HG03575 (cell line): Measurements from ENCODE around the gene CCDC30.
"Not testable (repeated sequence)": the region's sequence is repeated elsewhere in the genome, so short reads cannot be mapped to it uniquely, and the experiment has no call there.

Experiments
- ATAC-seq: cut with Tn5 transposase; IDR thresholded peaks from one replicate; pipeline ENCODE4 v1.9.1; 2021; ENCODE audit not compliant: unreplicated experiment, insufficient number of reproducible peaks, low FRiP score; ENCODE audit errors: extremely low read depth

The CCDC30 gene

DNA sequence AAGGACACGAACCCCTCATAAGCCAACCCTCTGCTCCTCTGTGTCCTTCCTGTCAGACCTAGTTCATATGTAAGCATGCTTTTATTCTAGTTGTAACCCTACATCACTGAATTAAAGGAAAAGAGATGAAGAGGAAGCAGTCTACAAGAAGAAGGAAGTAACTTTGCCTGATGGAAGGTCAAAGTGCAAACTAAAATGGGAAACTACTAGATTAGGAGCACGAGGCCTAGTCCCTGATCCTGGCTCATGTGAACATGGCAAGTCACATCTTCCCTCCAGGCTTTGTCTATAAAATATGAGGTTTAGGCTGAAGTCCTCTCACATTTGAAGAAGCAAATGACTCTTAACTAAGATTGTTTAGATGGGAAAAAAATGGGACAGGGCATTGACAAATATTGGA lies 20.4 kb upstream of the CCDC30 start:
- no peak for ATAC-seq

DNA sequence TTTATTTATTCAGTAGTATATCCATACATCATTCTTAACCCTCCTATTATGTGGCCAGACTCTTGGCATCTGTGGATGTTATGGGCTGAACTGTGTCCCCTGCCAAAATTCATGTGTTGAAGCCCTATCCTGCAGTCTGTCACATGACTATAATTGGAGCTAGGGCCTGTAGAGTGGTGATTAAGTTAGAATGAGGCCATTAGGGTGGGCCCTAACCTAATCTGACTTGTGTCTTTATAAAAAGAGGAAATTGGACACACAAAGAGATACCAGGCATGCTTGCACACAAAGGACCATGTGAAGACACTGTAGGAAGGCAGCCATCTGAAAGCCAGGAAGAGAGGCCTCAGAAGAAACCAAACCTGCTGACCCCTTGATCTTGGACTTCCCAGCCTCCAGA lies 13.8 kb upstream of the CCDC30 start:
- ATAC-seq, result no peak

DNA sequence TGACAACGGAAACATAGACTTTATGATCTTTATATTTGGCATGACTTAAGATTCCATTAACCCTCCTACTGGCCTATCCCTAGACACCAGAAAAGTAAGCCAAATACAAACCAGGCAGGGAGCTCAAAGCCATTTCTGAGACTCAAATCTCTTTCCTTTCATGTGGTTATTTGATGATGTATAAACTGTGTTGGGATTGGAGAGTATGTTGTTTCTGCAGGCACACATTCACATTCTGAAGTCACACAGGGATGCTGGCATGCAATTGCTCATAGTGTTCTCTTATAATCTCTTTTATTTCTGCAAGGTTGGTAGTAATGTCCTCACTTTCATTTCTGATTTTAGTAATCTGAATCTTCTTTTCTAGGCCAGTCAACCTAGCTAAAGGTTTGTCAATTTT lies 13.0 kb upstream of the CCDC30 start:
- ATAC-seq, result no peak

DNA sequence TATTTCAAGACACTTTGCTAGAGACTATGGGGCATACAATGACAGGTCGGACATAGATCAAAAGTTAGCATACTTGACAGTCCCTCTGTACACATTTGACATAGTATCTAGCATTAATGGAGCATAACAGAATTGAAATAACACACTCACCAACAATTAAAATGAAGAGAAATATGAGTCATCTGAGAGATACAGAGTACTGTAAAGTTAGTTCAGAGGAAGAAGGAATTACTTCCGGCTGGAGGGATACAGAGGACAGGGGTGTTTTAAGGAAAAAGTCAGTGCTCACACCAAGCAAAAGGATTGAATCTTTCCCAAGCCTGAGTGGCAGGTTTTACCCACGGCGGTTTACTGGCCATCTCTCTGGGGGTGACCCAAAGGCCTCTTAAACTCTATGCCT lies 9.7 kb upstream of the CCDC30 start:
- ATAC-seq, result no peak

DNA sequence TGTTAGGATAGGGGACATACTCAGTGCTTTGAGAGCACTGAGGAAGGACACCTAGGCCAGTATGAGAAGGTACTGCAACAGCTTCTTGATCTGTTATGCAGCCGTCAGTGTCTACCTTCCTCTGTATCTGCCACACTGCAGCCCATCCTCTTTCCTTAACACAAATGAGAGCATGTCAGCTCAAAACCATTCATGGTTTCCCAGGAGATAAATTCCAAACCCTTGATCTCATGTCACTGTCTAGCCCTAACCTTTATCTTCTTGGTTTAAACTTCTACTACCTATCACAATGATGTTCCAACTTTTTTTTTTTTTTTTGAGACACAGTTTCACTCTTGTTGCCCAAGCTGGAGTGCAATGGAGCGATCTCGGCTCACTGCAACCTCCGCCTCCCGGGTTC lies 8.7 kb upstream of the CCDC30 start:
- ATAC-seq, result no peak

DNA sequence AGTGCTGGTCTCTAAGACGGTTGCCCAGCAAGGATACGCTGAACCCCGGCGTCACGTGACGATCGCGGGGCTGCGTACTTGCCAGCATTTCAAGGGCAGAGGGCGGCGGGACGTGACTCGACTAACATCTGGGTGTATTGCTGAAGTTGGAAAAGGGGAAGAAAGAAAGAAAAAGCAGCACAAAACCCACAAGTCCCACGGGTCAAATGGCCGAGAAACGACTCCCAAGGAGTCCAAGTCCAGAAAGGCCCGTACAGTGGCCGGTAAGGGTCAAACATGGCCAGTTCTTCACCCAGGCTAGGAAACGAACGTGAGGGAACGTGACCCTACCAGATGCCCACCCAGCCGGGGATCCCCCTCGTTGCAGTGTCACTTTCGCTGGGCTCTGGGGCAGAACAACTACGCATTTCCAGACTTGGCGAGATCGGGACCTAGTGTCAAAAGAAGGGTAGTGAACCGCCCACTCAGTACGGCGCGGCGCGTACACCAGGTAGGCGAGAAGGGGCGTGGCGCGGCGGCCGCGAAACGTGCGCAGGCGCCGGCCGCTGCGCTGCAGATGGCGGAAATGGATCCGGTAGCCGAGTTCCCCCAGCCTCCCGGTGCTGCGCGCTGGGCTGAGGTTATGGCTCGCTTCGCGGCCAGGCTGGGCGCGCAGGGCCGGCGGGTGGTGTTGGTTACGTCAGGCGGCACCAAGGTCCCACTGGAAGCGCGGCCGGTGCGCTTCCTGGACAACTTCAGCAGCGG lies 6.9 kb upstream of the CCDC30 start, which contains the start of the genes PPCS and ZMYND12:
Gene PPCS (plus strand): TSS at position 534 of the 744 bp plus-strand sequence. CDS start 23 bp downstream, at position 557.
Gene ZMYND12 (minus strand): TSS at position 13 of the 744 bp plus-strand sequence. CDS start 25 bp downstream, outside the sequence.
- ATAC-seq, result no peak

DNA sequence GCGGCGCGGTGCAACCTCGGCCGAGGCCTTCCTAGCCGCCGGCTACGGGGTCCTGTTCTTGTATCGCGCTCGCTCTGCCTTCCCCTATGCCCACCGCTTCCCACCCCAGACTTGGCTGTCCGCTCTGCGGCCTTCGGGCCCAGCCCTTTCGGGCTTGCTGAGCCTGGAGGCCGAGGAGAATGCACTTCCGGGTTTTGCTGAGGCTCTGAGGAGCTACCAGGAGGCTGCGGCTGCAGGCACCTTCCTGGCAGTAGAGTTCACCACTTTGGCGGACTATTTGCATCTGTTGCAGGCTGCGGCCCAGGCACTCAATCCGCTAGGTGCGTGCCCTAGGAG lies 6.4 kb upstream of the CCDC30 start:
- ATAC-seq, result no peak

DNA sequence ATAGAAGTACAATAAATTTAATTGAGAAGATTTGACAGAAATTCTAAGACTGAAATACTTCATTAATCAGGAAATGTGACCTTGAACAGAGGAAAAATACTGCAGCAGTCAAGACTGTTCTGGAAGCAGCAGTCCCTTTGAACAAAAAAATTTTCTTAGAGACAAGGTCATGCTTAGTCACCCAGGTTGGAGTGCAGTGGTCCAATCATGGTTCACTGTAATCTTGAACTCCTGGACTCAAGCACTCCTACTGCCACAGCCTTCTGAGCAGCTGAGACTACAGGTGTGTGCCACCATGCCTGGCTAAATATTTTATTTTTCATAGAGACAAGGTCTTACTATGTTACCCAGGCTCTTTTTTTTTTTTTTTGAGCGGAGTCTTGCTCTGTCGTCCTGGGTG lies 1.9 kb upstream of the CCDC30 start:
- ATAC-seq, result no peak

DNA sequence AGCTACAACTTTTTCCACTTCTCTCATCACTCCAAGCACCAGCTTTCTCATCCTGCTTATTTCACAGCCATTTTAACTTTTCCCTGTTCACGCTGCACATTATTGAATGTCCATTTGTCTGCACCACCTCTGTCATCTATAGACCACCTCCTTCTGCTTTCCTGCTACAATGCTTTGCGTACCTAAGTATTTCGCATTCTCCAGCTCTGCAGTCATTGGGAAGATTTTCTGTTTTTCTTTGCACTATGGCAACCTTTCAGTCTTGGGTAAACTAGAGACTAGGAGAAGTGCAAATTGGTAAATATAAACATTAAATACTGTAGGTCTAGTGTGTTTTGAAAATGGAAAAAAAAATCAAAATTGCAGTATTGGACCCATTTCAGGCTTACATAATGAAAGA lies 835 bp downstream of the CCDC30 start:
- ATAC-seq, result no peak

DNA sequence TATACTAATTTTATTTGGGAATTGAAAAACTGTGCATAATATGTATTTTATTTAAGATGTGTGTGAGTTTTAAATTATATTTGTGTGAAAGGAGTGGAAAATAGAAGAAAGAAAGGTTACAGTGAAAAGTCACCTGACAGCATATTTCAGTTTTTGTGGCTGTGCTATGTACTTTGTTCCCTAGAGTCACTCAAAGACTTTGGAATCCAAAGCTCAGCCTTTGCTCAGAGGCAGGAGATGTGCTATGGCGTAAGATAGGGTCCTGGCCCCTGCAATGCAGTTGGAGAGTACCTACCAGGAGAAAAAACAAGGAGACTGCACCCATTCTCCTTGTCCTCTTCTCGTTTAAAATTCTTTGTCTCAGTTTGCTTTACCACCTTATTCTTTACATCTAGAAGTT lies 2.9 kb downstream of the CCDC30 start:
- ATAC-seq, result no peak

DNA sequence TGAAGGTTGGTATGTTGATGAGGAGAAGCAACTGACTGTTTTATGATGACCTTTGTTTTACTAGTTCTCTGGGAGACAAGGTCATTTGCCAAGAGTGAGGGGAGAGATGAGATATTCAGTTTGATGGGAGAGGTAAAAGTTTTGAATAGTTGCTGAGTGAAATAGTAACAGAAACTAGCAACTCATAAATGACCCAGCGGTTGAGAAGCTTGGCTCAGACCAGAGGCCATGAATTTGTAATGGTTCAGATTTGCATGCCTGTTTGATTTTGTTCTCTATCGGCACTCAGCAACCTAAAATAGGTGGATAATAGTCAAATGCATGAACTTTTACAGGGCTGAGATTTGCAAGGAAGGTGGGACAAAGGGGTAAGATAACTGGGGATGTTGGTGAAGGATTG lies 6.6 kb downstream of the CCDC30 start:
- no peak for ATAC-seq

DNA sequence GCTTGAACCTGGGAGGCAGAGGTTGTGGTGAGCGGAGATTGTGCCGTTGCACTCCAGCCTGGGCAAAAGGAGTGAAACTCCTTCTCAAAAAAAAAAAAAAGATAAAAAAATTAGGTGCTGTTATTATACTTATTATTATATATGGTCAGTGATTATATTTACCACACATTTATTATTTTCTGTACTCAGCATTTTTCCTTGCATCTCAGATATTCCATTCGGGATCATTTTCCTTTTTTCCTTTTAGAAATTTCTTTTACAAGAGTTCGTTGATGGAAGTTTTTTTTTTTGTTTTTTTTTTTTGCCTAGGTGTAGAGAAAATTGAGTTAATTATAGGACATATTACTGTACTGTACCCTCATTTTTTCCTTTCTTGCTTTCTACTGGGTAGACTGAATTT lies 13.5 kb downstream of the CCDC30 start:
- no peak for ATAC-seq

DNA sequence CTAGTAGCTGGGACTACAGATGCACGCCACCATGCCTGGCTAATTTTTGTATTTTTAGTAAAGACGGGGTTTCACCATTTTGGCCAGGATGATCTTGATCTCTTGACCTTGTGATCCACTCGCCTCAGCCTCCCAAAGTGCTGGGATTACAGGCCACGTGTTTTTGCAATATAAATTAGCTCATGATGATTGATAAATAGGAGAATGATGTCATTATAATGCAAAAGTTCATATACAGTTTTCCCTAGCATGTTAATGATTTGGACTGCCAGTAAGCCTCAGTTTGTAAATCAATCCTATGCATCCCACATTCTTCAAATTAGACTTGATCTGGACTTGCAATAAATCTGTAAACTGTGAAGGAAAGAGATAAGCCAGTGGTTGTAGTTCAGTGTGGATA lies 14.3 kb downstream of the CCDC30 start:
- ATAC-seq, result not testable (repeated sequence)

DNA sequence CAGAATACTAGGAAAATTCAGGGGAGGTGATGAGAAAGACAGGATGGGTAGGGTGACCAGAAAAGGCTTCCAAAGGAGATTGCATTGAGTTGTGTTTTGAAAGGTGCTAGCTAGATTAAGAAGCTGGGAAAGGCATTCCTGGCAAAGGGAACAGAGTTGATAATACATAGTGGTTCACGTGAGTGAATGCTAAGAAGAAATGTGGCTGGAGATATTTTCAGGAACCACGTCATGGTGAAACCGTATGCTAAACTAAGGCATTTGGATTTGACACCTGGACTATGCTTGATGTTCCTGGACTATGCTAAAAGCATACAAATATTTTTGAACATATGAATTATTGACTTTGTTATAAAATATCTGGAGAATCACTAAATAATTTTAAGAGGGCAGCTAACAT lies 14.7 kb downstream of the CCDC30 start:
- ATAC-seq, result no peak

DNA sequence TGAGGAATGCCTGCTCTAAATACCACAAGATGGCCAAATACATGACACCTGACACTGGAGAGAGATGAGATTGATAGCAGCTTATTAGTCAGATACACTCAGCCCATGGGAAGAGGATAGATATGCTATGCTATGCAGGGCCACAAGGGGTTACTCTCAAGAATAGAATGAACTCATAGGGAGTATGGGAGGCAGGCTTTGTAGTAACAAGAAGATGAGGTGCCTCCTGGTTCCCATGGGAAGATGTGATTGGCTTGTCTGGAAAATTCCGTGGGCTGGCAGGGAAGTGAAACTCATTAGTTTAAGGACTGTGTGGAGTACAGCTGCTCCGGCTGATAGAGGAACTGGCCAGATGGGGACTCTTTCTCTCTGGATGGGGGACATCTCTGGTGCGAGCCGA lies 16.5 kb downstream of the CCDC30 start:
- no peak for ATAC-seq

DNA sequence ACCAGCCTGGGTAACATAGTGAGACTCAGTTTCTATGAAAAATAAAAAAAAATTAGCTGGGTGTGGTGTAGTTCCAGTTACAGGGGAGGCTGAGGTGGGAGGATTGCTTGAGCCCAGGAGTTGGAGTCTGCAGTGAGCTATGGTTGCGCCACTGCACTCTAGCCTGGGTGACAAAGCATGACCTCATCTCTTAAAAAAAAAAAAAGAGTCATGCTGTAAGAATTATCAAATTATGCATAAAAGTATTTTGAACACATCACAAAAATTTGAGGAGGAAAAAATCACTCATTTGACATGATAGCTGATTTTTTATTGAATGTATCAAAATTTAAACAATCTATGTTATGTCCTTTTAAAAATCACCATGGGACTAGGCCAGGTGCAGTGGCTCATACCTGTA lies 17.8 kb downstream of the CCDC30 start:
- no peak for ATAC-seq

DNA sequence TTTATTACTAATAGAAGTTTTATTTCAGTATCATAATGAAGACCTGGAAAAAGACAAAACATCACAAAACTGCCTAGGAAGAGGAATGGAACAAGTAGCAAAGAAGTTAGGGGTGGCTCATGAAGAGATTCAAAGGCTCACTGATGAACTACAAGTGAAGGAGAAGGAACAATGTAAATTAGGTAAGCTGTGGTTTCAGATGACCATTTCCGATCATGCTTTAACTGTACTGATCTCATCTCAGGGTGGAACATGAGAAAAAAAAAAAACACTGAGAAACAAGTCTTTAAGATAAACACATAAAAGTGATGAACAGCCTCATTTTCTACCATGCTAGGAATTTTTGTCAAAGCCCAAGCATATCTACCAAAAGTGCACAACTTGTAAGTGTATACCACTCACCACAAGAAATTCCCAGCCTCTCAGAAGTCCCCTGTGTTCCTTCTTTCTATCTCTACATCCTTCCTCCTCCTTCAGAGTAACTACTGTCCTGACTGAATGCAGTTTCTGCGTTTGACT lies 19.6 kb downstream of the CCDC30 start:
- no peak for ATAC-seq

DNA sequence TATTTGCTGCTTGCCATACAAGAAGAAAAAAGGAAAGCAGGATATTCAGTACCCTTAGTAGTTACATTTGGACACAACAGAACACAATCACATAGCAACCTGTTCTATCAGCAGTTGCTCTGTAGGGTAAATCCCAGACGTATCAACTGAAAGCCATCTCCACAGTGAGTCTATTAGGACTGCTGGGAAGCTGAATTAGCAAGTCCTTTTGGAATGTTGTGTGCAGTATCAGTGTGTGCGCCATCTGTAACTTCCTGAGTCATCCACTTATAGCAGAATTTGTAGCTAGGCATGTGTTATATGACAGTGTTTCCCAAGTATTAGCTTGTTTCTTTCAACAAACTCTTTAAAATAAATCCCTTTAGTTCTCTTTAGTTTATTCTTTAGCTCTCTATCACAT lies 21.3 kb downstream of the CCDC30 start:
- ATAC-seq, result no peak

DNA sequence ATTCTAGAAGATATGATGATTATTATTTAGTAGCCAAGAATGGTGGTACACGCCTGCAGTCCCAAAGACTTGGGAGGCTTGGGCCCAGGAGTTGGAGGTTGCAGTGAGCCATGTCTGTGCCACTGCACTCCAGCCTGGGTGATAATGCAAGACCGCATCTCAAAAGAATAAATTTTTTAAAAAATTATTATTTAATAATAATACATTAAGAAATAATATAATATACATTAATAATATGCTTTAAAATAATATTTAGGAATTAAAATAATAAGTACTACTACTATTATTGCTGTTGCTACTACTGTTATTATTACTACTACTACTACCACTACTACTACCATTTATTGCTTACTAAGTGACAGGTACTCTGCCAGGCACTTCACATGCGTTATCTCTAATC lies 27.2 kb downstream of the CCDC30 start:
- ATAC-seq, result no peak

DNA sequence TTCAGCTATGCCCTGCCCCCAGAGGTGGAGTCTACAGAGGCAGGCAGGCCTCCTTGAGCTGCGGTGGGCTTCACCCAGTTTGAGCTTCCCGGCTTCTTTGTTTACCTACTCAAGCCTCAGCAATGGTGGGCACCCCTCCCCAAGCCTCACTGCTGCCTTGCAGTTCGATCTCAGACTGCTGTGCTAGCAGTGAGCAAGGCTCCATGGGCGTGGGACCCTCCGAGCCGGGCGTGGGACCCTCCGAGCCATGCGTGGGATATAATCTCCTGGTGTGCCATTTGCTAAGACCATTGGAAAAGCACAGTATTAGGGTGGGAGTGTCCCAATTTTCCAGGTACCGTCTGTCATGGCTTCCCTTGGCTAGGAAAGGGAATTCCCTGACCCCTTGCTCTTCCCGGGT lies 38.9 kb downstream of the CCDC30 start:
- ATAC-seq, result not testable (repeated sequence)

DNA sequence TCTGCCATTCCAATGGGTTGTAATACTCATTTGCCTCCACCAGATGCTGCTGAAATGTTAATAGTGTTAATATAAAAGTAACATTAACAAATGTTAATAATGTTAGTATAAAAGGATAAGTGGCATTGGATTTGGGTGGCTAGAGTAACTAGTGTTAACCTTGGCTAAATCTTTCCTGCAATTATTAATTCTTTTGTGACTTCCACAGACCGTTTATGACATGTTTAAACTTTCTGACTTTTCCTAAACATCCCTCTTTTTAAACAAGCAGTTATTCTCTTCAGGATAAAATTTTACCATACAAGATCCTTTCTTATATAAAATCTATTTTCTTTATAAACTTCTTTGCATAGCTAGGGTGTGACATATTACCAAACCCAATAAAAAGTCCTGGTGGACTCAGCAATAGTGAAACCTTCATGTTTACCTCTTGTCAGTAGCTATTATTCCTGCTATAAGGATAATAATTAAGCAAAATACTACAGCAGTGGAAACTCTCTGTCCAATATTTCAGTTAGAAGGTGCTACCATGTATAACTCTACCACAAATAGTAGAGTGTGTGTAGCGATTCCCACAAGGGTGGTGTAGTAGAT lies 41.5 kb downstream of the CCDC30 start:
- ATAC-seq, result no peak
